Large intestine (tissue), 3 donors: ENCODE results near the gene TBC1D2B. TPM values are rescaled to one million over a fixed set of nuclear protein-coding genes. Genes with fewer than 3 reads are reported as not detected.
"Not testable (repeated sequence)": the region's sequence is repeated elsewhere in the genome, so short reads cannot be mapped to it uniquely, and the experiment has no call there.

Source experiments
- DNase-seq, 2 donors: peaks; one replicate each; pipeline versions ENCODE4 v3.0.0 to v3.0.0-alpha.2; 2013
- H3K27ac ChIP-seq: one replicate; pipeline ENCODE4 v1.5.1; 2013; ENCODE audit warnings: low read length
- H3K27me3 ChIP-seq: 2 replicates; pipeline ENCODE4 v1.6.1; 2013; ENCODE audit warnings: low read length; ENCODE audit not compliant: control insufficient read depth, insufficient read depth
- H3K36me3 ChIP-seq: 2 replicates; pipeline ENCODE4 v1.6.1; 2013; ENCODE audit warnings: low read length; ENCODE audit not compliant: control insufficient read depth, insufficient read depth
- H3K4me1 ChIP-seq: one replicate; pipeline ENCODE4 v1.6.1; 2013; ENCODE audit warnings: low read length; ENCODE audit not compliant: control insufficient read depth, insufficient read depth
- H3K4me3 ChIP-seq: one replicate; pipeline ENCODE4 v1.5.1; 2013; ENCODE audit warnings: low read length
- H3K9me3 ChIP-seq: one replicate; pipeline ENCODE4 v1.6.1; 2013; ENCODE audit warnings: mild to moderate bottlenecking, low read depth, low read length, moderate library complexity; ENCODE audit not compliant: control insufficient read depth
- whole genome bisulfite sequencing: methylation state at CpG from one replicate; pipeline ENCODE4 v1.1.5; 2013; ENCODE audit warnings: low lambda C conversion rate; ENCODE audit not compliant: insufficient coverage; 5-methylcytosine and 5-hydroxymethylcytosine counted together
- polyA plus RNA-seq: library from polyadenylated mRNA; unstranded; fragments of 120-200 nt; gene quantifications from one replicate; pipeline ENCODE4 v1.2.1, GENCODE V29; 2013

TBC1D2B gene
- polyA plus RNA-seq, 1 donor, result 44.6 TPM

DNA sequence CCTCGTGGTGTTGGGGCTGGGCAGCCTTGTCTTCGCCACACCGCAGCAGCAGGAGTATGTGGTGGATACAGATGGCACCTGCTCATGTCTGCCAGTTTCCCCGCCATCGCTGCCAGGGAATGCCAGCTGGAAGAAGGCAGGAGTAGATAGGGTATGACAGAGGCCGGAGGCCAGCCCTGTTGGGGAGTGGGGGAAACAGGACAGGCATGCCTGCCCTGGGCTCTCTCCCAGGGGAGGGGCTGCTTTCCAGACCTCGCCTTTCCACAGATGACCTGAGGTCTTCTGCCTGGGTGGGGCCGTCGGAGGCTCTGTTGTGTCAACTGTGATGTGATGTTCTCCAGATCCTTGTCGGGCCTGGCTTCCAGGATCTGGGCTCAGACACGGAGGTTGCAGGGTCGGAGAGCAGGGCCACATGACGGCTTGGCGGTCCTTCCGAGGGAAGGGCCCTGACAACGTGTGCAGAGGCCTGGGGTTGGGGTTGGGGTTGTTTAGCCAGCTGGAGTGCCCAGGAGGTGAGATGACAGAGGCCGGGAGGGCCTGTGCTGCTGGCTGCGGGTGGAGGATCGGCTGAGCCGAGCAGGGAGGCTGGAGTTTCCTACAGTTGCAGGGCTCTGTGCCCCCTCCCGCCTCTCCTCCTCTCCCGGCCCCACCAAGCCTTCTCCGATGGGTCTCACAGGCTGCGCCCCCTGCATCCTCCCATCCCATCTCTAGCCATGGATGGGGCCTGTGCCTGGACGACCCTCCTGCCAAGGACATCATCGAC lies 102.0 kb downstream of the TBC1D2B start:
- H3K36me3 ChIP-seq, result no peaks in the 10 kb centered on the region
- WGBS, result no CpG with 5 or more reads among the region's 26 CpGs
- H3K9me3 ChIP-seq, result no peaks in the 10 kb centered on the region
- no peak overlapping the region for H3K27ac ChIP-seq
- no peak overlapping the region for H3K4me3 ChIP-seq
- H3K4me1 ChIP-seq, result peaks cover 5% of the 10 kb centered on the region
- no peaks in the 10 kb centered on the region for H3K27me3 ChIP-seq
- DNase-seq, result no peak

GRCh38 chr15:77974416-77975331 lies 102.8 kb downstream of the TBC1D2B start:
- peaks cover 5% of the 10 kb centered on the region for H3K4me1 ChIP-seq
- no peak for DNase-seq
- H3K9me3 ChIP-seq, result no peaks in the 10 kb centered on the region
- no CpG with 5 or more reads among the region's 14 CpGs for WGBS
- no peaks in the 10 kb centered on the region for H3K27me3 ChIP-seq
- H3K27ac ChIP-seq, result no peak overlapping the region
- H3K36me3 ChIP-seq, result no peaks in the 10 kb centered on the region
- no peak overlapping the region for H3K4me3 ChIP-seq

DNA sequence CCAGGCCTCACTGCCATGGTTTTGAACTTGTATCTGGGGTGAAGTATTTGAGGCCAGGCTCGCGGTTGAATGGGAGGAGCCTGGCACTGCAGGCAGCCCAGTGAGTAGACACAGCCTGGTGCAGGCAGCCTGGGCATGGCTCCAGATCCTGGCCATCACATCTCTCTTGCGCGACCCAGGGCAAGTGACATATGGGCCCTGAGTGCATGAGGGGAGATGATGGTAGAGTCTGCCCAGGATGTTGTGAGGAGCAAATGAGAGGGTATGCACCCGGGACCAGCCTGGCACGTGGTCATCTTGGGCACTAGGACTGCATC lies 103.5 kb downstream of the TBC1D2B start:
- H3K9me3 ChIP-seq, result no peaks in the 10 kb centered on the region
- no peaks in the 10 kb centered on the region for H3K36me3 ChIP-seq
- no peak overlapping the region for H3K27ac ChIP-seq
- H3K4me1 ChIP-seq, result peaks cover 5% of the 10 kb centered on the region
- no peak for DNase-seq
- H3K27me3 ChIP-seq, result no peaks in the 10 kb centered on the region
- H3K4me3 ChIP-seq, result no peak overlapping the region
- no CpG with 5 or more reads among the region's 6 CpGs for WGBS

GRCh38 chr15:77973273-77974097 lies 104.0 kb downstream of the TBC1D2B start:
- not testable (repeated sequence) for H3K27ac ChIP-seq, H3K4me3 ChIP-seq, H3K27me3 ChIP-seq, H3K36me3 ChIP-seq, DNase-seq, H3K4me1 ChIP-seq, H3K9me3 ChIP-seq
- no CpG with 5 or more reads among the region's 22 CpGs for WGBS

DNA sequence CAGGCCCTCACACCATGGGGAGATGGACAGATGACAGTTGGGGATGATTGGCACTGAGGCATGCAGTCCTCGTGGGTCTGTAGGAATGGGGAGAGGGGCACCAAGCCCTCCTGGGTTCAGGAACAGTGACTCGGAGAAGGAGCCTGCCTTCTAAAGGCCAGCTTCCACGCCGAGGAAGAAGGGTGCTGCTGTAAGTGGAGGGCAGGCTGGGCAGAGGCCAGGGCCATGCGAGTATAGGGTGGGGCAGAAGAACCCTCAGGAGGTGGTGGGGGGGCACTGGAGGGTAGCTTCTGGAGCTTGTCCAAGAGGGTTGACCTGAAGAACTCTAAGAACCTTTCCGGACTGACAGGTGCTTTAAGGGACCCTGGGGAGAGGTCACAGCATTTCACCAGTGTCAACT lies 104.8 kb downstream of the TBC1D2B start:
- DNase-seq, H3K27me3 ChIP-seq, H3K36me3 ChIP-seq, H3K4me1 ChIP-seq, H3K4me3 ChIP-seq, H3K27ac ChIP-seq, H3K9me3 ChIP-seq: not testable (repeated sequence)
- WGBS, result no CpG with 5 or more reads among the region's 6 CpGs

- H3K4me1 ChIP-seq, H3K9me3 ChIP-seq, H3K27me3 ChIP-seq, H3K36me3 ChIP-seq, H3K27ac ChIP-seq, DNase-seq, H3K4me3 ChIP-seq: not testable (repeated sequence)
- WGBS, result no CpG with 5 or more reads among the region's 7 CpGs
These were observed 105.6 kb downstream of the TBC1D2B start for GRCh38 chr15:77971875-77972274.

GRCh38 chr15:77970813-77971360 lies 106.6 kb downstream of the TBC1D2B start:
- not testable (repeated sequence) for H3K9me3 ChIP-seq

GRCh38 chr15:77969055-77969454 lies 108.5 kb downstream of the TBC1D2B start:
- no peaks in the 10 kb centered on the region for H3K36me3 ChIP-seq
- no peak for DNase-seq
- H3K4me3 ChIP-seq, result no peak overlapping the region
- WGBS, result 100% methylated on average over 2 of the region's 2 CpGs
- H3K4me1 ChIP-seq, result peaks cover 14% of the 10 kb centered on the region
- H3K9me3 ChIP-seq, result peaks cover 3% of the 10 kb centered on the region
- no peaks in the 10 kb centered on the region for H3K27me3 ChIP-seq
- no peak overlapping the region for H3K27ac ChIP-seq

More at GRCh38 chr15:77970813-77971360, 106.6 kb downstream of the TBC1D2B start:
- not testable (repeated sequence) for H3K27ac ChIP-seq, H3K36me3 ChIP-seq, H3K27me3 ChIP-seq, DNase-seq, H3K4me3 ChIP-seq
- peaks cover 11% of the 10 kb centered on the region for H3K4me1 ChIP-seq
- no CpG with 5 or more reads among the region's 4 CpGs for WGBS

- H3K27me3 ChIP-seq, result no peaks in the 10 kb centered on the region
- no peak overlapping the region for H3K27ac ChIP-seq
- H3K36me3 ChIP-seq, result no peaks in the 10 kb centered on the region
- H3K4me3 ChIP-seq, result no peak overlapping the region
- H3K4me1 ChIP-seq, result peaks cover 10% of the 10 kb centered on the region
- no peak for DNase-seq
- H3K9me3 ChIP-seq, result peaks cover 3% of the 10 kb centered on the region
- no CpG with 5 or more reads among the region's 1 CpG for WGBS
These were observed 109.7 kb downstream of the TBC1D2B start for GRCh38 chr15:77967798-77968197.

DNA sequence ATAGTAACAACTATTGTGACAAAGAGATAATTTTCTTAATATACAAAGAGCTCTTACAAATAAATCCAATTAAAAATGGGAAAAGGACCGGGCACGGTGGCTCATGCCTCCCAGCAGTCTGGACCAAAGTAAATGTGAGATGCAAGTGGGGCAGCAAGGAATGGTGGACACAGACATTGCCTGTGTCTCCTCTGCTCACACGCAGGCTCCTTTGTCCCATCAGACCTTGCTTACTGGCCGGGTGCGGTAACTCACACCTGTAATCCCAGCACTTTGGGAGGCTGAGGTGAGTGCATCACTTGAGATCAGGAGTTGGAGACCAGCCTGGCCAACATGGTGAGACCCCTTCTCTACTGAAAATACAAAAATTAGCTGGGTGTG lies 110.3 kb downstream of the TBC1D2B start:
- H3K27ac ChIP-seq, H3K4me3 ChIP-seq, H3K36me3 ChIP-seq, DNase-seq, H3K27me3 ChIP-seq, H3K9me3 ChIP-seq: not testable (repeated sequence)
- H3K4me1 ChIP-seq, result peaks cover 10% of the 10 kb centered on the region
- no CpG with 5 or more reads among the region's 5 CpGs for WGBS
